ENCODE results near the gene CT45A7.
"Not testable (repeated sequence)": the region's sequence is repeated elsewhere in the genome, so short reads cannot be mapped to it uniquely, and the experiment has no call there.

CT45A7 gene

GRCh38 chrX:135837180-135837579, at the start of gene CT45A7:
CT45A7 (minus strand) TSS chrX:135837280; CDS start chrX:135833533, 3,747 bp downstream.
- DNase-seq (ENCODE audit: extremely low spot score); POLR2A ChIA-PET; CTCF ChIA-PET: not testable (repeated sequence)

GRCh38 chrX:135882741-135883140, 45.7 kb upstream of the CT45A7 start:
- DNase-seq (ENCODE audit: extremely low spot score); CTCF ChIA-PET; POLR2A ChIA-PET: not testable (repeated sequence)

GRCh38 chrX:135871712-135872111, 34.6 kb upstream of the CT45A7 start, which contains the start of gene CT45A9:
CT45A9 (minus strand) TSS chrX:135871812; CDS start chrX:135868061, 3,751 bp downstream.
- CTCF ChIA-PET; POLR2A ChIA-PET; DNase-seq (ENCODE audit: extremely low spot score): not testable (repeated sequence)

GRCh38 chrX:135854438-135854837, 17.4 kb upstream of the CT45A7 start, which contains the start of gene CT45A8:
CT45A8 (minus strand) TSS chrX:135854538; CDS start chrX:135850783, 3,755 bp downstream.
- CTCF ChIA-PET; POLR2A ChIA-PET; DNase-seq (ENCODE audit: extremely low spot score): not testable (repeated sequence)

GRCh38 chrX:135819912-135820311, 17.2 kb downstream of the CT45A7 start, which contains the start of gene CT45A2:
CT45A2 (minus strand) TSS chrX:135820012; CDS start chrX:135816265, 3,747 bp downstream.
- DNase-seq (ENCODE audit: extremely low spot score); CTCF ChIA-PET; POLR2A ChIA-PET: not testable (repeated sequence)

GRCh38 chrX:135802687-135803086, 34.4 kb downstream of the CT45A7 start, which contains the start of gene CT45A6:
CT45A6 (minus strand) TSS chrX:135802787; CDS start chrX:135798993, 3,794 bp downstream.
- CTCF ChIA-PET; POLR2A ChIA-PET; DNase-seq (ENCODE audit: extremely low spot score): not testable (repeated sequence)

- DNase-seq (ENCODE audit: extremely low spot score); CTCF ChIA-PET; POLR2A ChIA-PET: not testable (repeated sequence)
Measured at GRCh38 chrX:135785403-135785802, 51.7 kb downstream of the CT45A7 start, which contains the start of gene CT45A5. CT45A5 (minus strand) TSS chrX:135785503; CDS start chrX:135781729, 3,774 bp downstream.
